Left ventricle myocardium inferior (tissue), 1 donor: Measurements from ENCODE around the gene PPP1R12A. TPM values are rescaled to one million over a fixed set of nuclear protein-coding genes. Genes with fewer than 3 reads are reported as not detected.

Experiments
- DNase-seq: peaks from one replicate; pipeline ENCODE4 v3.0.0-alpha.2; 2020
- H3K27ac ChIP-seq: fragments of 200-600 bp; replicated peaks from 2 replicates; pipeline ENCODE4 v1.8.0; 2021
- H3K27me3 ChIP-seq: fragments of 200-600 bp; 2 replicates; pipeline ENCODE4 v1.8.0; 2021; ENCODE audit warnings: low read depth
- H3K36me3 ChIP-seq: fragments of 200-600 bp; 2 replicates; pipeline ENCODE4 v1.8.0; 2021
- H3K4me1 ChIP-seq: fragments of 200-600 bp; 2 replicates; pipeline ENCODE4 v1.8.0; 2021
- H3K4me3 ChIP-seq: fragments of 200-600 bp; 2 replicates; pipeline ENCODE4 v1.8.0; 2021; ENCODE audit warnings: mild to moderate bottlenecking, moderate library complexity
- H3K9me3 ChIP-seq: fragments of 200-600 bp; replicated peaks from 2 replicates; pipeline ENCODE4 v1.8.0; 2021
- intact Hi-C: fragments of 100-400 bp; cut with micrococcal nuclease; formaldehyde crosslinking; loops from one replicate; pipeline ENCODE4 v1.11.0; 2022
- total RNA-seq: library from RNA; stranded (reverse); fragmentation: NEBNext Ultra II Directional; extraction: Animal tissue kit (Norgen Biotek cat#: 25700); gene quantifications from one replicate; pipeline ENCODE4 v1.2.1, GENCODE V29; 2021
- TF ChIP-seq, protein P1 (sequence below): fragments of 200-600 bp; IDR thresholded peaks from 2 replicates; pipeline ENCODE4 v1.8.0; 2021; ENCODE audit warnings: antibody characterized with exemption, mild to moderate bottlenecking, borderline replicate concordance
- donor health status: DM: no; HTN: yes; CAD: no; lungs with severe emphysema.

Gene PPP1R12A
- total RNA-seq, 1 donor from 2014 or later: 42.8 TPM

DNA sequence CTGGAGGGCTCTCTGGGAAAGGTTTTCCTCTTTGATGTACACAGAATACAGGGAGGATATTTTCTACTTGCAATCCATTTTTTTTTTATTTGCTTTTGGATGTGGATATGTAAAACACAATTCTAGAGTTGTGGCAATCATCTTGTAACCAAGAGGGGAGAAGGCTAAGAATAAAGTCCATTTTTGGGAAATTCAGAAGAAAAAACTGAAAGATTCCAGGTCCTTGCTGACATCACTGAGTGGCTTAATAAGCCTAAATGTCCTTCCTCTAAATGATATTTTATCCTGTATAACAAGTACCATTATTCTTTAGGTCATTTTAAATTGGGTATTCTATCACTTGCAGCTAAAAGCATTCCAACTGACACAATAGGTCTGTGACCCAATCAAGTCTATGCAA, 64.0 kb downstream of the PPP1R12A start:
- no peaks in the 10 kb centered on the region for H3K27me3 ChIP-seq
- H3K9me3 ChIP-seq: no peaks in the 10 kb centered on the region
- intact Hi-C loops: no loop called here
- H3K4me3 ChIP-seq: no peak overlapping the region
- TF ChIP-seq, protein P1, sequence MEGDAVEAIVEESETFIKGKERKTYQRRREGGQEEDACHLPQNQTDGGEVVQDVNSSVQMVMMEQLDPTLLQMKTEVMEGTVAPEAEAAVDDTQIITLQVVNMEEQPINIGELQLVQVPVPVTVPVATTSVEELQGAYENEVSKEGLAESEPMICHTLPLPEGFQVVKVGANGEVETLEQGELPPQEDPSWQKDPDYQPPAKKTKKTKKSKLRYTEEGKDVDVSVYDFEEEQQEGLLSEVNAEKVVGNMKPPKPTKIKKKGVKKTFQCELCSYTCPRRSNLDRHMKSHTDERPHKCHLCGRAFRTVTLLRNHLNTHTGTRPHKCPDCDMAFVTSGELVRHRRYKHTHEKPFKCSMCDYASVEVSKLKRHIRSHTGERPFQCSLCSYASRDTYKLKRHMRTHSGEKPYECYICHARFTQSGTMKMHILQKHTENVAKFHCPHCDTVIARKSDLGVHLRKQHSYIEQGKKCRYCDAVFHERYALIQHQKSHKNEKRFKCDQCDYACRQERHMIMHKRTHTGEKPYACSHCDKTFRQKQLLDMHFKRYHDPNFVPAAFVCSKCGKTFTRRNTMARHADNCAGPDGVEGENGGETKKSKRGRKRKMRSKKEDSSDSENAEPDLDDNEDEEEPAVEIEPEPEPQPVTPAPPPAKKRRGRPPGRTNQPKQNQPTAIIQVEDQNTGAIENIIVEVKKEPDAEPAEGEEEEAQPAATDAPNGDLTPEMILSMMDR: no peak
- peaks cover 18% of the 10 kb centered on the region for H3K36me3 ChIP-seq
- no peak for DNase-seq
- peaks cover 51% of the 10 kb centered on the region for H3K4me1 ChIP-seq
- H3K27ac ChIP-seq: no peak overlapping the region

DNA sequence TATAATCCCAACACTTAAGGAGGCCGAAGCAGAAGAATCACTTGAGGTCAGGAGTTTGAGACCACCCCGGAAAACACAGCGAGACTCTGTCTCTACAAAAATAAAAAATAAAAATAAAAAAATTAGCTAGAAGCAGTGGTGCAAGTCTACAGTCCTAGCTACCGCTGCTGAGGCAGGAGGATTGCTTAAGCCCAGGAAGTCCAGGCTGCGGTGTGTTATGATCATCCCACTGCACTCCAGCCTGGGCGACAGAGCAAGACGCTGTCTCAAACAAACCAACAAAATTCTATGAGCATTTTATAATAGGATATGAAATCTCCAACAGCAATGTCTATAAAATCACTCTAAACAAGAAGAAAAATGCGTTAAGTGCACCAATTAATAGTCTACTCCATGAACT, 75.3 kb downstream of the PPP1R12A start:
- TF ChIP-seq, protein P1: no peak
- Histone ChIP-seq H3K9me3 (no peaks in the 10 kb centered on the region), H3K4me3 (no peak overlapping the region), H3K4me1 (peaks cover 16% of the 10 kb centered on the region), H3K36me3 (no peaks in the 10 kb centered on the region), H3K27ac (no peak overlapping the region), H3K27me3 (no peaks in the 10 kb centered on the region)
- no peak for DNase-seq
- intact Hi-C loops: no loop called here

DNA sequence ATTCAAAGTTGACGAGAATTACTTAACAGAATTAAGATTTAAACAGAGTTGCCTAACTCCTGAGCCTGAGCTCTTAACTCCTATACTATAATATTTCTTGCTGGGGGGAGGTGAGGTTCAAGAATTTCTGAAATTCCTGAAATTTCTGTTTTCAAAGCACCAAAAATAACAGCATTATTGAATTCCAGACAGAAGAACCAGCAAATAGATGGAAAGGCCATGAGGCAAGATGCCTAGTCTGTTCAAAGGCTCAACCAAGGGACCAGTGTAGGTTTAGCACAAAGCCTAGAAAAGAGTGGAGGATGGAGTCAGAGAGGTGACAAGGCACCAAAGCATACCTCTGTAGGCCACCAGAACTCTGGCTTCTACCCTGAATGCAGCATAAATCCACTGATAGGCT, 76.4 kb downstream of the PPP1R12A start:
- Histone ChIP-seq H3K4me3 (no peak overlapping the region), H3K36me3 (no peaks in the 10 kb centered on the region), H3K27ac (no peak overlapping the region), H3K27me3 (no peaks in the 10 kb centered on the region), H3K4me1 (peaks cover 14% of the 10 kb centered on the region), H3K9me3 (no peaks in the 10 kb centered on the region)
- DNase-seq: no peak
- TF ChIP-seq, protein P1: no peak
- intact Hi-C loops: no loop called here

DNA sequence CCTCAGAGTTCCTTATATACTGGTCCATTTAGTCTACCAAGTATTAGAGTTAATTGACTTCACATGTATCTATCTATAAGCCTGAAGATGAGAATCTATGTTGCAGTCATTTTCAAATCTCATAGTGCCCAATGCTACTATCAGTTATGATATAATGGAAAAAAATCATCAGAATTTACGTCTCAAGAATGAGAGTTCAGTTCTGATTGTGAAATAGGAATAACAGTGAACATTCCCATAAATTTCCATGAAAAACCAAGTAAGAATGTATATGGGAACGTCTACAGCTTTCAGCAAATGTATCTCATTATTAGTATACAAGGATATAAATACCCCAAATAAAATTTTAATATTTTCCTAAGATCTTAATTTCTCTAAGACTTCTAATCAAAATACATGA, 77.2 kb downstream of the PPP1R12A start:
- Histone ChIP-seq H3K4me1 (peaks cover 19% of the 10 kb centered on the region), H3K36me3 (no peaks in the 10 kb centered on the region), H3K4me3 (no peak overlapping the region), H3K27ac (no peak overlapping the region), H3K27me3 (no peaks in the 10 kb centered on the region), H3K9me3 (no peaks in the 10 kb centered on the region)
- TF ChIP-seq, protein P1: no peak
- intact Hi-C loops: no loop called here
- no peak for DNase-seq

DNA sequence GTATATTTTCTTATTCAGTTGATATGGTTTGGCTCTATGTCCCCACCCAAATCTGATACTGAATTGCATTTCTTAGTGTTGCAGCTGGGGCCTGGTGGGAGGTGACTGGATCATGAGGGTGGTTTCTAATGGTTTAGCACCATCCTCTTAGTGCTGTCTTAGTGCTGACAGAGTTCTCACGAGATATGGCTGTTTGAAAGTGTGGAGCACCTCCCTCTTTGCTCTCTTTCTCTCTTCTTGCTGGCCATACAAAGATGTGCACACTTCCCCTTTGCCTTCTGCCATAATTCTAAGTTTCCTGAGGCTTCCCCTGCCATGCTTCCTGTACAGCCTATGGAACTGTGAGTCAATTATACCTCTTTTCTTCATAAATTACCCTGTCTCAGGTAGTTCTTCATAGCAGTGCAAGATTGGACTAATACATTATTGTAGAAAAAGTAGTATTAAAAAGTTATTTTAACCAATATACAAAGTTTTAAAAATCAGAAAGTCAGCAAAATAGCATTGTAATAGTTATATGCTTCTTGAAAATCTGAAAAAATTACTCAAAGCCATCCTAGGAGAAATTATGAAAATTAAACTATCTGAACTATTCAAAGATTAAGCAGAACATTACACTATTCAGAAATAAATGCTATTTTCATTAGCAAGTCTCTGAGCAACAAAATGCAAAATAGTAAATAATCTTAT, 84.1 kb downstream of the PPP1R12A start:
- H3K27ac ChIP-seq: no peak overlapping the region
- H3K4me3 ChIP-seq: no peak overlapping the region
- no peak for DNase-seq
- H3K4me1 ChIP-seq: peaks cover 47% of the 10 kb centered on the region
- TF ChIP-seq, protein P1: no peak
- H3K36me3 ChIP-seq: no peaks in the 10 kb centered on the region
- H3K27me3 ChIP-seq: no peaks in the 10 kb centered on the region
- H3K9me3 ChIP-seq: peaks cover 15% of the 10 kb centered on the region
- intact Hi-C loops: no loop called here
